GM19468 (cell line): ENCODE measurements around the gene ZNF70.

Experiments
- ATAC-seq: cut with Tn5 transposase; IDR thresholded peaks from one replicate; pipeline ENCODE4 v1.9.1; 2021; ENCODE audit warnings: mild to moderate bottlenecking, moderate library complexity, moderate number of reproducible peaks; ENCODE audit not compliant: unreplicated experiment; ENCODE audit errors: extremely low read depth

The ZNF70 gene

GRCh38 chr22:23780146-23780748, 29.3 kb upstream of the ZNF70 start:
- no peak for ATAC-seq

GRCh38 chr22:23779731-23780130, 28.8 kb upstream of the ZNF70 start:
- no peak for ATAC-seq

DNA sequence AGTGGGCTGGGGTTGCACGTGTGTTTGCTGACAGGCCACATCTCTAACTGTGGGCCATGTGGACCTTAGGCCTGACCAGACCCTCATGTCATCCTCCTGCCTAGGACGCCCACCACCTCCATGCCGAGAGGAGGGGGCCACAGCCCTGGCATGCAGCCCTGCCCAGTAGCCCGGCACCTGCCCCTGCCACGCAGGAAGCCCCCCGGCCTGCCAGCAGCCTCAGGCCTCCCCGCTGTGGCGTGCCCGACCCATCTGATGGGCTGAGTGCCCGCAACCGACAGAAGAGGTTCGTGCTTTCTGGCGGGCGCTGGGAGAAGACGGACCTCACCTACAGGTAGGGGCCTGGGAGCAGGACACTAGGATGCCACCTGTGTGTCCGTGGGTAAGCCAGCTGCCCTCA, 28.2 kb upstream of the ZNF70 start:
- ATAC-seq = no peak

DNA sequence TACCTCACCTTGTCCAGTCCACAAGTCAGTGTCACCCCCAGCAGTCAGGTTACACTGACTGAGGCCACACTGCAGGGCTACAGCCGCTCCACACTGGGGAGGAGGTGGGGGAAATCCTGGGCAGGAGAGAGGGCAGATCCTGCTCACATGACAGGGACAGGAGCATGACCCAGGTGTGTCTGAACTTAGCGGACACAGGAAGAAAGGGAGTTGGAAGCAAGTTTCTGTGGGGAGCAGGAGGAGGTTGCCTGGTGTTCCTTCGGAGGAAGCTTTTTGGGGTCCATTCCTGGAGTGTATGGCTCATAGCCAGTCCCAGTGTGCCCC, 27.6 kb upstream of the ZNF70 start:
- no peak for ATAC-seq

- ATAC-seq = no peak
Observed at GRCh38 chr22:23777776-23778576, 27.1 kb upstream of the ZNF70 start.

- ATAC-seq = no peak
Observed at GRCh38 chr22:23775779-23776375, 25.0 kb upstream of the ZNF70 start.

- no peak for ATAC-seq
Observed at GRCh38 chr22:23774922-23775436, 24.1 kb upstream of the ZNF70 start.

DNA sequence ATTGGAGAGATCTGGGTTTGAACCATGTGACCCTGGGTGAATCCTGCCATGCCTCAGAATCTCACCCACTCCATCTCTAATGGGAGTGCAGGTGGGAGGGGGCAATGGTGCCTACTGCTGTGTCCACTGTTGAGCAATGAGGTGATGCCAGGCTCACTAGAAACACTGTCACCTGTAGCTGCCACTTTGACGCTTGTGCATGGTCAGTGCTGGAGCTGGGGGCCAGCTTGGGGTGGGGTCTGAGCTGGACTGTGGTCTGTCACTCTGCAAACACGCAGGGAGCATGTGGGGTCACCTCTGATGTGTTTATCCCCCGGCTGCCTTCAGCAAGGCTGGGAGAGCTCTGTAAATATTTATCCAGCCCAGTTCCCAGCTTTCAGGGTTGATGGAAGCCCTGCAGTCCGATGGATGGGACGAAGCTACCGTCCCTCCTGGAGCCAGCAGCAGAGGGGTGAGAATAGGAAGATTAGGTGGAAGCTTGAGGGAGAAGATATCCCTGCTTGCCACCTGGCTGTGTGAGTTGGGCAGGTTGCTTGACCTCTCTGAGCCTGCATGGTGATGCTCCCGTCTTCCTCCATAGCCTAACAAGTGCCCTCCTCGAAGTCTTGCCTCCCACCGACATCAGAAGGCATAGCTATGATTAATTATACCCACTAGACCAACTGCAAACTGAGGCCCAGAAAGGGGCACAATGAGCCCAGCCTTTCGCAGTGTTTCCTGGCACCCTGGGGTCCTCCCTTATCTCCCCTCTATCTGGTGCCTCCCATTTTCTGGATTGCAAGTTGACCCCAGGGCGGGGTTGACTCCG, 23.4 kb upstream of the ZNF70 start:
- no peak for ATAC-seq

- ATAC-seq = no peak
Observed at GRCh38 chr22:23773483-23774113, 22.7 kb upstream of the ZNF70 start.

GRCh38 chr22:23772649-23773473, 21.9 kb upstream of the ZNF70 start, which contains the start of gene MMP11:
TSS of gene MMP11 (plus strand) at chr22:23772849. CDS start at chr22:23772871, 22 bp downstream.
- ATAC-seq = no peak

DNA sequence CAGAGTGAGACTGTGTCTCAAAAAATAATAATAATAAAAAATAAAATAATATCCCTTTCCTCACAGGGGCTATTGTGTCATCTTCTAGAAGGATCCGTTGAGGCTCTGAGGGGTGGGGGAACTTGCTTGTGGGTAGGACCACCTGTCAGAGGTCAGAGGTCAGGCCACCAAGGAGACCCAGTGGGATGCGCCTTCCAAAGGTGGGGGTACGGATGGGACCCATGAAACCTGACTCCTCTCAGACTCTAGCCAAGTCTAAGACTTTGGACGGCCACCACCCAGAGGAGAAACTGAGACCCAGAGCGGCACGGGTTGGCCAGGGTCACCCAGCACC, 21.4 kb upstream of the ZNF70 start:
- no peak for ATAC-seq

GRCh38 chr22:23769321-23769965, 18.5 kb upstream of the ZNF70 start:
- ATAC-seq = no peak

DNA sequence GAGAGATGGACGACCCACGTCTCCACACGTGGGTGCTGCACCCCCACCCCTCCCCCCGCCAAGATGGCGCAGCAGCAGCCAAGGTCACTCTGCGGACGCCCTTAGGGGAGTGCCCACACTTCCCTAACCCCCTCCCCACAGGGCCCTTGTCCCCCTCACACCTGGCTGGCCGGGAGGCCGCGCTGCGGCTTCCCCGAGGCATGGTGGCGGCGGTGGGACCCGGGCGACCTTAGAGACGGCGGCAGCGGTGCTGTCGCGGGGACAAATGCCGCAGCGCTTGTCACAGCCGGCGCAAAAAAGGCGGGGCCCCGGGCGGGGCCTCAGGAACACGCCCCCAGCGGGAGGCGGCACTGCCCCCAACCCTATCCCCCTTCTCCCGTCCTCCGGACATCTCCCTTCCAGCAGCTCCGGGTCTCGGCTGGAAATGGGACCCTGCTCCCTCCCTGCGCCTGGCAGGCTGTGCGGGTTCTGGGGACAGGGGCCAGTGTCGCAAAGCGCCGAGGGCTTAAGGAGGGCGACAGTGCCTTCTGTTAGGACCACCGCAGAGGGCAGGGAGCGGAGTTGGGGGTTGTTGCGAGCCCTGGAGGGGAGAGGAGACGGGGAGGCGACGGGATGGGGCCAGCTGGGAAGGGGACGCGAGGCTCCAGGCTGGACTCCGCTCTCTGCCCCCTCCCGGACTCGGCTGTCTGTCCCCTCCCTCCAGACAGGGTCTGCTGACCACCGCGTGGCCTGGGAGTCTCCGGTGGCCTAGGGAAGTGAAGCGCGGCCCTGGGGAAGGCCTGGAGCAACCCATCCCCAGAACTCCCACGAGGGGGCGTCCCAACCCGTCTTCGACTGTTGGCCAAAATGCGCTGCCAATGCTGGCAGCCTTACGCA, 17.0 kb upstream of the ZNF70 start, which contains the start of gene CHCHD10:
Gene CHCHD10 (minus strand): TSS at position 300 of the 876 bp plus-strand sequence. CDS start 98 bp downstream, at position 202.
- ATAC-seq = no peak

- no peak for ATAC-seq
Observed at GRCh38 chr22:23767303-23767672, 16.4 kb upstream of the ZNF70 start.

DNA sequence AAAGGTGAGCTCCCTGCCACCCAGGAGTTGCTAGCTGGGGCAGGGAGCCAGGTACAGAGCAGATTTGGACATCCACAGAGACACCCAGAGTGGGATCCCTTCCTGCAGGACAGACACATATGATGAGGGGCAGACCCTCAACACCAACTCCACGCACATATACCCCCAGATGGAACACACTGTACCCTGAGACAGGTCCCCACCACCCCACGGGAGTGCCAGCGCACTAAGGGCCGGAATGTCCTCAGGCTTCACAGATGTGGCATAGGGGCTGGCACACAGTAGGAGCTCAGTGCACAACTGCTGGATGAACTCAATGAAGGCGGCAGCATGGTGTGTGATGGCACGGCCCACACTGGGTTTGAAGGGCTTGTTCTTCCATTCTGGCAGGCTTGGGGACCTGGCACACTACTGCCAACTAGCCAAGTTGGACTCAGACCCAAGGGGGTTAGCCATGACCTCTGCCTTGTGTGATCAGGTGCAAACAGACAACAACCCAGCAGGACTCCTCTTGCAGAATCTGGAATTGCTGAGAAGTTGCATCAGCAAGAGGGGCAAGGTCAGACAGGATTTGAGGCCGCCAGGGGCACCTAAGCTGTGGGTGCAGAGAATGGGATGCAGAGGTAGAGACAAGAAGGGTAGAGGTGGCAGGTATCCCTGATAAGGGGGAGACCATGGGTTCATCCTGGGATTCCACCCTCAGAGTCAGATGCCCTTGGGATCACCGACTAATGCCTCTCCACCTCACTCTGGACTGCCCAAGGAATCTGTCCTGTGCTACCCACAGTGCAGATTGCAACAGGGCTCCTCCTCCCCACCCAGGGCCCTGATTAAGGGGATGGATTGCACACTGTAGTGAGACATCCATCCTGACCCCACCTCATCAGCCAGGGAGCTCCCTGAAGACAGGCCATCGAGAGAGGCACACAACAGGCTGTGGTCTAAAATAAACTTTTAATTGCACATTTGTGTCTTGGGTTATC, 14.3 kb upstream of the ZNF70 start:
- no peak for ATAC-seq

- ATAC-seq = no peak
Observed at GRCh38 chr22:23763954-23764353, 13.0 kb upstream of the ZNF70 start.

- no peak for ATAC-seq
Observed at GRCh38 chr22:23763579-23763945, 12.7 kb upstream of the ZNF70 start.
